Stimulated activated naive CD8-positive, alpha-beta T cell treated with anti-CD3 and anti-CD28 coated beads, Interleukin-15, Interleukin-2, amounts not matched to agents 100 U/mL and 50 U/mL, for 24 hours (primary cell): ENCODE data around the gene SORCS2.

Source experiments
- ATAC-seq: fragments of 150-1000 bp; cut with Tn5 transposase; one replicate; pipeline ENCODE4 v1.10.0; 2021
- DNase-seq: peaks from one replicate; pipeline ENCODE4 v3.0.0; 2021

The SORCS2 gene

GRCh38 chr4:7393601-7394575 lies 201.6 kb downstream of the SORCS2 start:
- ATAC-seq, result no peak

GRCh38 chr4:7394681-7395451 lies 202.5 kb downstream of the SORCS2 start:
- ATAC-seq, result no peak
- no peak for DNase-seq

More at GRCh38 chr4:7393601-7394575, 201.6 kb downstream of the SORCS2 start:
- DNase-seq, result no peak

- DNase-seq, result no peak
Measured at GRCh38 chr4:7395645-7396044, 203.3 kb downstream of the SORCS2 start.

GRCh38 chr4:7396186-7396910 lies 204.0 kb downstream of the SORCS2 start:
- DNase-seq (no peak), ATAC-seq (no peak)

More at GRCh38 chr4:7395645-7396044, 203.3 kb downstream of the SORCS2 start:
- ATAC-seq, result no peak

- DNase-seq (no peak), ATAC-seq (no peak)
Measured at GRCh38 chr4:7397206-7398103, 205.1 kb downstream of the SORCS2 start.

- DNase-seq (no peak), ATAC-seq (no peak)
Measured at GRCh38 chr4:7398104-7398423, 205.7 kb downstream of the SORCS2 start.

GRCh38 chr4:7398788-7399439 lies 206.6 kb downstream of the SORCS2 start:
- no peak for DNase-seq
- no peak for ATAC-seq

- ATAC-seq (no peak), DNase-seq (no peak)
Measured at GRCh38 chr4:7399440-7400234, 207.3 kb downstream of the SORCS2 start.

GRCh38 chr4:7400671-7401298 lies 208.4 kb downstream of the SORCS2 start:
- DNase-seq (no peak), ATAC-seq (no peak)

GRCh38 chr4:7402526-7402925 lies 210.2 kb downstream of the SORCS2 start:
- ATAC-seq (no peak), DNase-seq (no peak)

- DNase-seq, result no peak
- no peak for ATAC-seq
Measured at GRCh38 chr4:7403001-7403400, 210.7 kb downstream of the SORCS2 start.

- ATAC-seq, result no peak
- no peak for DNase-seq
Measured at GRCh38 chr4:7408166-7408565, 215.8 kb downstream of the SORCS2 start.

- no peak for DNase-seq
- no peak for ATAC-seq
Measured at GRCh38 chr4:7410446-7410845, 218.1 kb downstream of the SORCS2 start.

- ATAC-seq (no peak), DNase-seq (no peak)
Measured at GRCh38 chr4:7411491-7411890, 219.2 kb downstream of the SORCS2 start.

- no peak for DNase-seq
- no peak for ATAC-seq
Measured at GRCh38 chr4:7411896-7412553, 219.7 kb downstream of the SORCS2 start.

- no peak for DNase-seq
- no peak for ATAC-seq
Measured at GRCh38 chr4:7412554-7412912, 220.2 kb downstream of the SORCS2 start.

- no peak for ATAC-seq
- no peak for DNase-seq
Measured at GRCh38 chr4:7414046-7414445, 221.7 kb downstream of the SORCS2 start.

- ATAC-seq (no peak), DNase-seq (no peak)
Measured at GRCh38 chr4:7414736-7415510, 222.6 kb downstream of the SORCS2 start.
